Ascending aorta (tissue), 2 donors: ENCODE results near the gene FRY. TPM values are rescaled to one million over a fixed set of nuclear protein-coding genes. Genes with fewer than 3 reads are reported as not detected.

Experiments used
- DNase-seq, 2 donors: peaks; one replicate each; pipeline ENCODE4 v3.0.0-alpha.2; 2019; ENCODE audit warnings: low spot score in 2 of 2
- H3K27ac ChIP-seq, 2 donors: fragments of 200-600 bp; sonication (generic); one replicate each; pipeline ENCODE4 v1.5.1; 2016 to 2017; ENCODE audit warnings: mild to moderate bottlenecking in 1 of 2
- H3K27me3 ChIP-seq: fragments of 200-600 bp; sonication (generic); one replicate; pipeline ENCODE4 v1.5.1; 2017
- H3K36me3 ChIP-seq, 2 donors: fragments of 200-600 bp; sonication (generic); one replicate each; pipeline ENCODE4 v1.5.1; 2016
- H3K4me1 ChIP-seq, 2 donors: fragments of 200-600 bp; sonication (generic); one replicate each; pipeline ENCODE4 v1.5.1; 2016 to 2017; ENCODE audit warnings: mild to moderate bottlenecking in 1 of 2
- H3K4me3 ChIP-seq, 2 donors: fragments of 200-600 bp; sonication (generic); one replicate each; pipeline ENCODE4 v1.5.1; 2016 to 2017; ENCODE audit warnings: mild to moderate bottlenecking in 1 of 2
- H3K9me3 ChIP-seq, 2 donors: fragments of 200-600 bp; sonication (generic); one replicate each; pipeline ENCODE4 v1.5.1; 2016
- CTCF ChIP-seq, 3 experiments: fragments of 200-600 bp in 2 of 3; fragments of 450-650 bp in 1 of 3; sonication (generic) in 2 of 3; IDR thresholded peaks; one replicate each; pipeline ENCODE4 v1.5.1; 2016 to 2019; ENCODE audit warnings: antibody characterized with exemption in 3 of 3, mild to moderate bottlenecking in 1 of 3, moderate library complexity in 1 of 3
- intact Hi-C: fragments of 100-400 bp; cut with DNase I; formaldehyde crosslinking; loops from one replicate; pipeline ENCODE4 v1.15.1; 2023
- total RNA-seq: library from RNA; depleted of rRNA; stranded (reverse); fragments of >200 nt; gene quantifications from one replicate; pipeline ENCODE4 v1.1.0, GENCODE V29; 2016

The FRY gene
- total RNA-seq, 1 donor from 2014 or later = 115 TPM

GRCh38 chr13:32093006-32093405 is 61.4 kb downstream of the FRY start:
- peaks cover 0 to 4% of the 10 kb centered on the region in 2 donors for H3K4me1 ChIP-seq
- no peak for DNase-seq
- no peaks in the 10 kb centered on the region for H3K27me3 ChIP-seq
- intact Hi-C loops = no loop called here
- no peaks in the 10 kb centered on the region for H3K9me3 ChIP-seq
- TF ChIP-seq CTCF (IDR thresholded peaks at IDR 0.05) = no peak
- peak overlapping the region in 1 of 2 donors; percentile 15 for H3K27ac ChIP-seq
- H3K4me3 ChIP-seq = no peak overlapping the region
- no peaks in the 10 kb centered on the region for H3K36me3 ChIP-seq

DNA sequence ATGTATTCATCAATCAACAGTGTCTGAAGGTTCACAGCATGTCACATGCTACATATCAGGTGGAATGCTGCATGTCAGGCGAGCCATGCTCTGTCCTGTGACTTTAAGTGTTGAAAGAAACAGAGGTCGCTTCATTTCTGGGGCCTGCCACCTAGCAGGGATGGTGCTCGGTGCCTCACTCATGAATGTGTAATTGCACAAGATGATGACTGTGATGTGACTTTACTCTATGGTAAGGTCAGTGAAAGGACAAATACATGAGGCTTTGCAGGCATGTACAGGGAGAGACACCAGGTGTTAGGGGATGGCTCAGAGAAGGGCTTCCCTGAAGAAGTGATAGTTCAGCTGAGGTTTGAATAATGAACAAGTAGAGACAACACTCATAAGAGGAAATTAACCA is 66.7 kb downstream of the FRY start:
- H3K9me3 ChIP-seq = no peaks in the 10 kb centered on the region
- H3K4me1 ChIP-seq = no peaks in the 10 kb centered on the region
- intact Hi-C loops = no loop called here
- H3K27ac ChIP-seq = no peak overlapping the region
- H3K36me3 ChIP-seq = peaks cover 5 to 6% of the 10 kb centered on the region in 2 donors
- TF ChIP-seq CTCF (IDR thresholded peaks at IDR 0.05) = no peak
- DNase-seq = no peak
- no peaks in the 10 kb centered on the region for H3K27me3 ChIP-seq
- H3K4me3 ChIP-seq = no peak overlapping the region

DNA sequence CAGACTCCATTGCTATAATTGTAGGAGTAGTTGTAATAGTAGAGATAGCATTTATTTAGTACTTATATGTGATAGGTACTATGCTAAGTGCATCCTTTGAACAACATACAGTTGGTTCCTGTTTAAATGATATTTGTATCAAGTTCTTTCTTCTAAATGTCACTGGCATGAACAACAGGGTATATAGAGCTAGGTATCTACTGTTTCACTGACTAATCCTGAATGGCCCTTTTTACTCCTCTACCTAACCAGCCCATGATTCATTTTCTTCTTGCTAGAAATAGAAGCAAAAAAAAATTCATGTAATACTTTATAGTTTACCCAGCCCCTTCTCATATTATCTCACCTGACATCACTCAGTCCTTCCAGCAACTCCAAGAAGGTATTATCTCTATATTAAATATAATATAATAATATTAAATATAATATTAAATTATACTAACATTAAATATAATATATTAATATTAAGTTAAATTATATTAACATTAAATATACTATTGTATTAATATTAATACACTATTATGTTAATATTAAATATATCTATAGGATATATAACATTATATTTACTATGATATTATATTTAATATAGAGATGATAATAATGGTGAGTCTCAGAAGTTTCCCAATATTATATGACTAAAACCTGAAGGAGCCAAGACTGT is 74.2 kb downstream of the FRY start:
- intact Hi-C loops = loop anchor here (2.0 kb wide), 1 partner anchor 69 kb away; no protein-coding TSS in a partner anchor
- Histone ChIP-seq H3K9me3 (no peaks in the 10 kb centered on the region), H3K4me3 (no peak overlapping the region), H3K4me1 (no peaks in the 10 kb centered on the region), H3K27ac (no peak overlapping the region), H3K27me3 (no peaks in the 10 kb centered on the region), H3K36me3 (peaks cover 6 to 15% of the 10 kb centered on the region in 2 donors)
- no peak for DNase-seq
- no peak for TF ChIP-seq CTCF (IDR thresholded peaks at IDR 0.05)

GRCh38 chr13:32107474-32107873 is 75.9 kb downstream of the FRY start:
- H3K9me3 ChIP-seq = no peaks in the 10 kb centered on the region
- no peak overlapping the region for H3K27ac ChIP-seq
- TF ChIP-seq CTCF (IDR thresholded peaks at IDR 0.05) = no peak
- H3K4me1 ChIP-seq = peaks cover 0 to 2% of the 10 kb centered on the region in 2 donors
- no peaks in the 10 kb centered on the region for H3K27me3 ChIP-seq
- intact Hi-C loops = no loop called here
- H3K36me3 ChIP-seq = peaks cover 6 to 15% of the 10 kb centered on the region in 2 donors
- no peak overlapping the region for H3K4me3 ChIP-seq
- DNase-seq = no peak

DNA sequence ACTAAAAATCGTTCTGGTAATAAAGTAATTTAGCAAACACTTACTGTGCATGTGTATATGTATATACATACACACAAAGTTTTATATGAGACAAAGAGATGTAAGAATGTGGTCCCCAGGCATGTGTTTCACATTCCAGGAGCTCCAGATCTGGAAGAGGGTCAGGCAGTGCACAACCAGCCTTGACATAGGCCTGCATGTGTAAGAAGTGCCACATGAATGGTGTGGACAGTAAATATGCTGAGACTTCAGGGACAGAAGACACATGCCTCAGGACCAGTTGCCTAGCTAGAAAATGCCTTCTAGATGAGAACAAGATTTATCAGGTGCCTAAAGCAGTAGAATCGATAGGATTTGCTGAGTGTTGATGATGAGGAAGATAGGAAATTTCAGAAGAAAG is 76.4 kb downstream of the FRY start:
- peaks cover 1 to 12% of the 10 kb centered on the region in 2 donors for H3K36me3 ChIP-seq
- no peak for TF ChIP-seq CTCF (IDR thresholded peaks at IDR 0.05)
- no peaks in the 10 kb centered on the region for H3K27me3 ChIP-seq
- no peaks in the 10 kb centered on the region for H3K9me3 ChIP-seq
- no peak overlapping the region for H3K27ac ChIP-seq
- no peak for DNase-seq
- H3K4me3 ChIP-seq = no peak overlapping the region
- intact Hi-C loops = no loop called here
- H3K4me1 ChIP-seq = peaks cover 0 to 2% of the 10 kb centered on the region in 2 donors
